H9 (cell line): ENCODE data around the gene ADAMTS2. TPM values are rescaled to one million over a fixed set of nuclear protein-coding genes. Genes with fewer than 3 reads are reported as not detected.

ENCODE experiments used
- DNase-seq: peaks from one replicate; pipeline ENCODE4 v3.0.0-alpha.2; 2017
- H2AFZ ChIP-seq: one replicate; pipeline ENCODE4 v1.6.1; 2013; ENCODE audit warnings: mild to moderate bottlenecking, low read length, control low read depth, moderate library complexity
- H2AK5ac ChIP-seq: 2 replicates; pipeline ENCODE4 v1.6.1; 2013; ENCODE audit warnings: low read length, control low read depth, mixed read lengths; ENCODE audit not compliant: insufficient read length
- H2BK120ac ChIP-seq: one replicate; pipeline ENCODE4 v1.6.1; 2013; ENCODE audit warnings: low read depth, mild to moderate bottlenecking, low read length, control low read depth, inconsistent platforms; ENCODE audit not compliant: poor library complexity, severe bottlenecking
- H2BK12ac ChIP-seq: 2 replicates; pipeline ENCODE4 v1.6.1; 2013; ENCODE audit warnings: low read length, control low read depth, mixed read lengths, low read depth; ENCODE audit not compliant: insufficient read length
- H2BK15ac ChIP-seq: 2 replicates; pipeline ENCODE4 v1.6.1; 2013; ENCODE audit warnings: low read depth, low read length, control low read depth
- H2BK20ac ChIP-seq: one replicate; pipeline ENCODE4 v1.6.1; 2013; ENCODE audit warnings: low read depth, mild to moderate bottlenecking, low read length, control low read depth, inconsistent platforms; ENCODE audit not compliant: poor library complexity, severe bottlenecking
- H2BK5ac ChIP-seq: 2 replicates; pipeline ENCODE4 v1.6.1; 2013; ENCODE audit warnings: low read length, control low read depth, mixed read lengths; ENCODE audit not compliant: insufficient read length
- H3K14ac ChIP-seq: 2 replicates; pipeline ENCODE4 v1.6.1; 2013; ENCODE audit warnings: low read length, control low read depth; ENCODE audit not compliant: insufficient read depth
- H3K18ac ChIP-seq: 2 replicates; pipeline ENCODE4 v1.6.1; 2013; ENCODE audit warnings: low read depth, mild to moderate bottlenecking, mixed read lengths, low read length, control low read depth; ENCODE audit not compliant: insufficient read length
- H3K23ac ChIP-seq: 2 replicates; pipeline ENCODE4 v1.6.1; 2013; ENCODE audit warnings: low read length, control low read depth, mixed read lengths, low read depth; ENCODE audit not compliant: insufficient read length
- H3K23me2 ChIP-seq: 2 replicates; pipeline ENCODE4 v1.6.1; 2013; ENCODE audit warnings: low read depth, mild to moderate bottlenecking, mixed read lengths, low read length, control low read depth; ENCODE audit not compliant: insufficient read length, poor library complexity, severe bottlenecking
- H3K27ac ChIP-seq: 2 replicates; pipeline ENCODE4 v1.5.1; 2013; ENCODE audit warnings: low read length, control low read depth, mixed read lengths, low read depth; ENCODE audit not compliant: insufficient read length
- H3K27me3 ChIP-seq: 2 replicates; pipeline ENCODE4 v1.6.1; 2013; ENCODE audit warnings: low read length, control low read depth, inconsistent platforms; ENCODE audit not compliant: insufficient read depth
- H3K4ac ChIP-seq: 2 replicates; pipeline ENCODE4 v1.6.1; 2013; ENCODE audit warnings: low read depth, mild to moderate bottlenecking, control low read depth, inconsistent platforms, low read length, moderate library complexity
- H3K4me1 ChIP-seq: 2 replicates; pipeline ENCODE4 v1.6.1; 2013; ENCODE audit warnings: low read length, control low read depth, inconsistent platforms; ENCODE audit not compliant: insufficient read depth
- H3K4me2 ChIP-seq: 2 replicates; pipeline ENCODE4 v1.6.1; 2013; ENCODE audit warnings: low read length, control low read depth, mixed read lengths; ENCODE audit not compliant: insufficient read length, insufficient read depth
- H3K56ac ChIP-seq: 2 replicates; pipeline ENCODE4 v1.6.1; 2013; ENCODE audit warnings: low read depth, mild to moderate bottlenecking, mixed read lengths, low read length, control low read depth; ENCODE audit not compliant: insufficient read length
- H3K79me1 ChIP-seq: 2 replicates; pipeline ENCODE4 v1.6.1; 2013; ENCODE audit warnings: low read depth, mild to moderate bottlenecking, moderate library complexity, low read length, control low read depth, inconsistent platforms; ENCODE audit not compliant: insufficient read depth, poor library complexity, severe bottlenecking
- H3K79me2 ChIP-seq: 2 replicates; pipeline ENCODE4 v1.6.1; 2013; ENCODE audit warnings: low read length, control low read depth, inconsistent platforms; ENCODE audit not compliant: insufficient read depth
- H3K9ac ChIP-seq: 2 replicates; pipeline ENCODE4 v1.6.1; 2013; ENCODE audit warnings: low read length, control low read depth, mixed read lengths; ENCODE audit not compliant: insufficient read length; ENCODE audit errors: extremely low read depth
- H3K9me3 ChIP-seq: one replicate; pipeline ENCODE4 v1.6.1; 2013; ENCODE audit warnings: low read depth, low read length, inconsistent platforms; ENCODE audit not compliant: control insufficient read depth
- H3T11ph ChIP-seq: one replicate; pipeline ENCODE4 v1.6.1; 2013; ENCODE audit warnings: mild to moderate bottlenecking, low read length, control low read depth, inconsistent platforms
- H4K20me1 ChIP-seq: one replicate; pipeline ENCODE4 v1.6.1; 2013; ENCODE audit not compliant: control insufficient read depth, insufficient read length, insufficient read depth
- H4K5ac ChIP-seq: 2 replicates; pipeline ENCODE4 v1.6.1; 2013; ENCODE audit warnings: low read depth, mild to moderate bottlenecking, mixed read lengths, low read length, control low read depth; ENCODE audit not compliant: insufficient read length
- H4K8ac ChIP-seq: replicated peaks from 2 replicates; pipeline ENCODE4 v1.6.1; 2013; ENCODE audit warnings: low read length, control low read depth, mixed read lengths, low read depth; ENCODE audit not compliant: insufficient read length
- H4K91ac ChIP-seq: 2 replicates; pipeline ENCODE4 v1.6.1; 2013; ENCODE audit warnings: low read depth, mild to moderate bottlenecking, moderate library complexity, mixed read lengths, low read length, control low read depth; ENCODE audit not compliant: insufficient read length
- H3K27ac Mint-ChIP-seq, 3 experiments: 2 replicates in 2 of 3; 3 replicates in 1 of 3; pipeline ENCODE4 v1.8.0; 2020 to 2021; ENCODE audit warnings: mixed read lengths in 3 of 3, mild to moderate bottlenecking in 1 of 3, moderate library complexity in 1 of 3
- H3K27me3 Mint-ChIP-seq: 2 replicates; pipeline ENCODE4 v1.8.0; 2021; ENCODE audit warnings: low read depth, mild to moderate bottlenecking, moderate library complexity, mixed read lengths
- H3K36me3 Mint-ChIP-seq, 3 experiments: 2 replicates in 2 of 3; 3 replicates in 1 of 3; pipeline ENCODE4 v1.8.0; 2020 to 2021; ENCODE audit warnings: low read depth in 3 of 3, mixed read lengths in 3 of 3; ENCODE audit not compliant: insufficient read depth in 1 of 3
- H3K4me1 Mint-ChIP-seq, 2 experiments: 2 replicates each; pipeline ENCODE4 v1.8.0; 2020; ENCODE audit warnings: mixed read lengths in 2 of 2
- H3K4me3 Mint-ChIP-seq, 2 experiments: 2 replicates in 1 of 2; 3 replicates in 1 of 2; pipeline ENCODE4 v1.8.0; 2020 to 2021; ENCODE audit warnings: mild to moderate bottlenecking in 2 of 2, mixed read lengths in 2 of 2, moderate library complexity in 1 of 2
- H3K9me3 Mint-ChIP-seq, 2 experiments: 2 replicates in 1 of 2; 3 replicates in 1 of 2; pipeline ENCODE4 v1.8.0; 2020; ENCODE audit warnings: mild to moderate bottlenecking in 2 of 2, mixed read lengths in 2 of 2, moderate library complexity in 1 of 2
- WGBS: extraction: QIAGEN DNeasy Blood & Tissue Kit; methylation state at CpG from one replicate; pipeline ENCODE4 v1.1.7; 2013; ENCODE audit warnings: missing lambda C conversion rate, low lambda C conversion rate, mixed read lengths; ENCODE audit not compliant: insufficient read length; ENCODE audit errors: extremely low coverage; 5-methylcytosine and 5-hydroxymethylcytosine counted together
- total RNA-seq: library from RNA; stranded (reverse); gene quantifications from 2 replicates; pipeline ENCODE4 v1.2.1, GENCODE V29; 2021
- TF ChIP-seq, protein P1 (sequence below): fragments of 200-600 bp; sonication (generic); conservative IDR thresholded peaks from 3 replicates; pipeline ENCODE4 v1.8.0; 2021; ENCODE audit warnings: antibody characterized with exemption, mild to moderate bottlenecking

ADAMTS2 gene
- total RNA-seq, 1 experiment from 2014 or later, result 5.4 TPM

DNA sequence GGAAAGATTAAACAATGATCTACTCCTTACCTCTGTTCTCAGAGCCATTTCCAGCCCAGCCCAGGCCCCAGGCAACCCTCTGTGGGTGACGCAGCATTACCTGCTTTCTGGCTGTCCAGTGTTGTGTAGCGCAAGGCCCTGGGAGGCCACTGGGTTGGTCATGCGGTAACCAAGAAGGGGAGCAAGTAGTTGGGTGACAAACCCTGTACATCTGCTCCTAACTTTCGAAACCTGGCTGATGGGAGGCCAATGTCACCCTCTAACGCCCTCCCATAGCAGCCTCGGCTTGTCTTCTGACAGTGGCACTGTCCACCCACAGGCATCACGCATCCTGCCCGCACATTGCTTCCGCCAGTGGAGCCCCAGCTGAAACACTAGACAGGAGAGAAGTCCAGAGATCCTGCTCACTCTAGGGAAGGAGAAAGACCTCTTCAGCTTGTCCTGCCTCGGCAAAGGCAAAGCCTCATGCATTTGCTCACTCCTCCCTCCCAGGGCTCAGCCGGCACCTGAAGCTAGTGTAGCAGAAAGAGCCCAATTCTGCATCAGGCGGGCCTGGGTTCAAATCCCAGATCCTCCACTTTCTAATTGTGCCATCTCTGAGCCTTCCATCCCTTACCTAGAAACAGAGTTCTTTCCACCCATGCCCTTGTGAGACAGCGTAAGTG is 94.6 kb downstream of the ADAMTS2 start:
- Histone ChIP-seq H3K4me2 (no peak overlapping the region), H3K56ac (no peak overlapping the region), H2BK20ac (no peak overlapping the region), H4K91ac (no peak overlapping the region), H3K18ac (no peak overlapping the region), H3K9me3 (no peaks in the 10 kb centered on the region), H3K27me3 (no peaks in the 10 kb centered on the region), H2BK120ac (no peak overlapping the region), H3T11ph (no peak overlapping the region), H3K14ac (no peak overlapping the region), H2BK12ac (no peak overlapping the region), H2BK5ac (no peak overlapping the region), H3K4me1 (no peaks in the 10 kb centered on the region), H3K4ac (no peak overlapping the region), H2AFZ (no peak overlapping the region), H3K79me1 (no peaks in the 10 kb centered on the region), H2AK5ac (no peak overlapping the region), H4K8ac (no peak overlapping the region), H3K9ac (no peak overlapping the region), H3K79me2 (no peaks in the 10 kb centered on the region), H3K23ac (no peak overlapping the region), H2BK15ac (no peak overlapping the region), H3K23me2 (peaks cover 4% of the 10 kb centered on the region), H3K27ac (no peak overlapping the region), H4K5ac (no peak overlapping the region), H4K20me1 (no peaks in the 10 kb centered on the region)
- H3K4me3 Mint-ChIP-seq, result no peak overlapping the region
- peak; percentile 13 for DNase-seq
- TF ChIP-seq, protein P1, sequence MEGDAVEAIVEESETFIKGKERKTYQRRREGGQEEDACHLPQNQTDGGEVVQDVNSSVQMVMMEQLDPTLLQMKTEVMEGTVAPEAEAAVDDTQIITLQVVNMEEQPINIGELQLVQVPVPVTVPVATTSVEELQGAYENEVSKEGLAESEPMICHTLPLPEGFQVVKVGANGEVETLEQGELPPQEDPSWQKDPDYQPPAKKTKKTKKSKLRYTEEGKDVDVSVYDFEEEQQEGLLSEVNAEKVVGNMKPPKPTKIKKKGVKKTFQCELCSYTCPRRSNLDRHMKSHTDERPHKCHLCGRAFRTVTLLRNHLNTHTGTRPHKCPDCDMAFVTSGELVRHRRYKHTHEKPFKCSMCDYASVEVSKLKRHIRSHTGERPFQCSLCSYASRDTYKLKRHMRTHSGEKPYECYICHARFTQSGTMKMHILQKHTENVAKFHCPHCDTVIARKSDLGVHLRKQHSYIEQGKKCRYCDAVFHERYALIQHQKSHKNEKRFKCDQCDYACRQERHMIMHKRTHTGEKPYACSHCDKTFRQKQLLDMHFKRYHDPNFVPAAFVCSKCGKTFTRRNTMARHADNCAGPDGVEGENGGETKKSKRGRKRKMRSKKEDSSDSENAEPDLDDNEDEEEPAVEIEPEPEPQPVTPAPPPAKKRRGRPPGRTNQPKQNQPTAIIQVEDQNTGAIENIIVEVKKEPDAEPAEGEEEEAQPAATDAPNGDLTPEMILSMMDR, result no peak
- no peaks in the 10 kb centered on the region for H3K27me3 Mint-ChIP-seq
- peaks cover 12 to 18% of the 10 kb centered on the region in 2 experiments for H3K9me3 Mint-ChIP-seq
- H3K4me1 Mint-ChIP-seq, result peaks cover 19 to 26% of the 10 kb centered on the region in 2 experiments
- peaks cover 3 to 10% (median 5%) of the 10 kb centered on the region in 3 experiments; a peak in 5 of 7 replicates for H3K36me3 Mint-ChIP-seq
- WGBS, result no CpG with 5 or more reads among the region's 13 CpGs
- peak overlapping the region in 2 of 3 experiments; percentile 66 to 72; a peak in 2 of 7 replicates for H3K27ac Mint-ChIP-seq
